NCI-H2196 (cell line): ENCODE data around the gene MYO9A.

Source experiments
- DNase-seq: peaks from one replicate; lab custom pipeline; 2025; ENCODE audit not compliant: unreplicated experiment; lab: John Stamatoyannopoulos, UW

MYO9A gene

GRCh38 chr15:71791975-71792374 lies 326.0 kb downstream of the MYO9A start:
- no peak for DNase-seq

DNA sequence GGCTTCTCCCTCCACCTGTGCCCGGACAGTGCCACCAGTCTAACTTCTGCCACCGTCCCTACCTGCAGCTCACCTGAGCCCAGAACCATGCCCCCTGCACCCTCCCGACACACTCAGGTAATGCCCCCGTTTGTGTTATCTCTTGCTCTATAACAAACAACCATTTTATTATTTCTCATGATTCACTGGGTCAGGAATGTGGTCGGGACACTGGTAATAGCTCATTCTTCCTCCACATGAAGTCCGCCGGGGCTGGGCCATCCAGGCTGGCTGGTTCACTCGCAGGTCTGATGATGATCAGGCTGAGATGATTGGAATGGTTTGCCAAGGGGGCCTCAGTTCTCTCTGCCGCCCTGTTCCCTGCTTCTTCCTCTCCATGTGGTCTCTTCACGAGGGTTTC lies 327.9 kb downstream of the MYO9A start:
- DNase-seq: no peak

DNA sequence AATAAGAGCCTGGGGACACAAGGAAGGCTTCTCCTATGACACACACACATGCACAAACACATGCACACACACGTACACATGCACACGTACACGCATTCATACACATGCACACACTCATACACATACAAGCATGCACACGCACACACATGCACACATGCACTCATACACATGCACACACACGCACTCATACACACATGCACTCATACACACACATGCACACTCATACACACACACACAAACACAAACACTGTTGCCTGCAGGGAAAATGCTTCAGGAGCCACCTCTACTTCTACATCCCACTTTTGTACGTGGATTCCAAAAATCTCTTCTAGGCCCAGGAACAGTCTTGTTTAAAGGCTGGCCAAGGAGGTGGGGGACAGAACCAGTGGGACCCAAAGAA lies 328.3 kb downstream of the MYO9A start:
- no peak for DNase-seq

- no peak for DNase-seq
These were observed 329.0 kb downstream of the MYO9A start for GRCh38 chr15:71788646-71789579.

- DNase-seq: no peak
These were observed 331.3 kb downstream of the MYO9A start for GRCh38 chr15:71786673-71787072.

DNA sequence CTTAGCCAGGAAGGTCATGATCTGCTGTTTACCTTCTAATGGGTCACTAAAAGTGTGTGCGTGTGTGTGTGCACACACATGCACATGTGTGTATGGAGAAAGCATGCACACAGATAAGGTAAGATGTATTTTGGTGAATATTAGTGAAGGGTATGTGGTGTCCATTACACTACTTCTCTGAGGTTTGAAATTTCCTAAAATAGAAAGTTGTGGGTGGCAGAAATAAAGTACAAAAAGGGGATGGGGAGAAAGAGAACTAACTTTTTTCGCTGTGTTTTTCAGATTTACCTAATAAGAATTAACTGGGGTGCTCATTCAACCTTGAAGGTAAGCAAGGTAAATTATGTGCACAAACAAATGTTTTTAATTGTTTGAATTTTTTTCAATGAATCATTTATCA lies 332.0 kb downstream of the MYO9A start:
- no peak for DNase-seq

GRCh38 chr15:71784719-71785118 lies 333.2 kb downstream of the MYO9A start:
- no peak for DNase-seq

- DNase-seq: no peak
These were observed 335.4 kb downstream of the MYO9A start for GRCh38 chr15:71782422-71783165.

GRCh38 chr15:71781965-71782265 lies 336.0 kb downstream of the MYO9A start:
- DNase-seq: no peak

DNA sequence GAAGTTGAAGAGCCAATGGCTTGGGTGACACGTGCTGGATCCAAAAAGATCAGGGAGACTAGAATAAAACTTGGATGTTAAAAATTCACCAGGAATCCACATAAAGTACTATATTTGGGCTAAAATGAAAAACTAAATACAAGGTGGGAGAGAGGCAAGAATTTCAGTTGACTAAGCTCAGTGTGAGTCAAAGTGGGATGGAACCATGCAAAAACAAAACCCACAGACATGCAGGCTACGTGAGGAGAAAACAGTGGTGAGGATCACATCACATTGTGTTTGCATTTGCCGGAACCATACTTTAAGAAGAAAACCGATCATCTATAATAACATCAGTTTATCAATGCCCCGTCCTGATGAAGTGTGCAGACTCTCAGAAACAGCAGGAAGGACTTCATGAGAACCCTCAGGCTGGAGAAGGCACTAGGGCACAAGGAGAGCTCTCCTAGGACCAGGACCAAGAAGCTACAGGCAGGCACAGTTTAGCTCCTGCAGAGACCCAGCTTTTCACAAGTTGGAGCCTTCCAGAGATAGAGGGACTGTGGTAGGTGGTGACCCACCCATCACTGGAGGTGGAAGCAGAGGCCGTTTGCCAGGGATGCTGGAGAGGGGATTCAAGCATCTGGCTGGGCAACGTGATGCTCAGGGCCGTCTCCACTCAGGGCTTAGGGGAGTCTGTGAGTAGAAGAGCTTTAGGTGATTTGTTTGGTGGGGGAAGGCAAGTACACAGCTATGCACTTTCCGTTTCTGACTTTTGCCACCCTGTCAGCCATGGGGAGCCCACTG lies 336.6 kb downstream of the MYO9A start:
- no peak for DNase-seq

- no peak for DNase-seq
These were observed 337.6 kb downstream of the MYO9A start for GRCh38 chr15:71780115-71780976.

DNA sequence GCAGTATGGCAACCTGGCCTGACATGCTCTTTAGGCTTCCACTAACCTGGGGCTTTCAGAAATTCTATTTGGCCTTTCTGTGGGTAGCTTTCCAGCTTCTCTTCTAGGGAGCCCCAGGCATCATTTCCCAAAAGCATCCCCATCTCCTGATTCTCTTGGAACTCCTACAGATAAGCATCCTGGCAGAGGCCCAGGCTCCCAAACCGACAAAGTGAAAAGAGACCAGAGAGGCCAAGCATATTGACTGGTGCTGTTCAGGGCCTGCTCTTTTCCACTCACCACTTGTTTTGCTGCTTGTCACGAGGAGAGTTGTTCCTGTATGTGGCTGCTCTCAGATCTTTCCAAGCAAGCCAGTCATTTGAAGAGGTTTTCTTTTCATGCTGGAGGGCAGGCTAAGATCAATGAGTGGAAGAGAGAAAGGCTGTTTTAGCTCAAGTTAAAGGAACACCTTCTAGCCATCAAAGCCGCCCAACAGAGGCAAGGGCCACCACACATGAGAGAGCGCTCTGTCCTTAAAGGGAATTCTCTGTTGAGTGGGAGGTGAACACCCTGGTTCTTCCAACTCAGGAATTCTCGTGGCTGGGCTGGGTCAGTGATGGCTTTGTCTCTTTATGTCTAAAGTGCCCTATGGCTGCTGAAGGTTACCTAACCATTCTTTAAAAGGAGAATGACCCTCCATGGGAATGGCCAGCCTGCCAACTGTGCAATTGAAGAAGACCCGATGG lies 338.7 kb downstream of the MYO9A start:
- no peak for DNase-seq

DNA sequence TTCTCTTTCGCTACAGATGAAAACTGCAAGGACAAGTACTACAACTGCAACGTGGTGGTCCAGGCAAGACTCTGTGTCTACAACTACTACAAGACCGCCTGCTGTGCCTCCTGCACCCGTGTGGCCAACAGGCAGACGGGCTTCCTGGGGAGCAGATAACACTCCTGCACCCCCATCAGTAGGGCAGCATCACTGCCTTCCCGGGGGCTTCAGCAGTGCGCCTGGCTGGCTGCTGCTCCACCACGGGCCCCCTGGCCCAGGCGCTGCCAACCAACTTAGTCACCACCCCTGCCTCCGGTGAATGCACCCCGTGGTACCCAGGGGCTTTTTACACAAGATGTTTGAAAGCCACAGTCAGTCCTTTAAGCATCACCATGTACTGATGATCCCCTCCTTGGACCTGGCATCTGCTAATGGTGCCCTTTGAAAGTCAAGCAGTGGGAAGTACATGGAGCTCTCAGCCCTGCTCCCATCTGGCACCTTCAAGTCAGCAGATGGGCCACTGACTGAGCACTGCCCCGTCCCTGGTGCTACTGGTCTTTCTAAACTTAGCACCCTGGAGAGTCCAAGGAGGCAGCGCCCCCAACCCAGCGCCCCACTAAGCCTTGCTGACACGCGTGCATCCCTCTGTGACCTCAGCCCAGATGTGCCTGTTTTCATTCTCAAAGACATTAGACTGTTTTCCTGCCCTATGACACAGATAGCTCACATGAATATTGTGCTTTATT lies 340.6 kb downstream of the MYO9A start:
- DNase-seq: no peak

GRCh38 chr15:71776304-71776703 lies 341.6 kb downstream of the MYO9A start:
- no peak for DNase-seq

- no peak for DNase-seq
These were observed 342.1 kb downstream of the MYO9A start for GRCh38 chr15:71775856-71776255.

- no peak for DNase-seq
These were observed 344.6 kb downstream of the MYO9A start for GRCh38 chr15:71773206-71773859.
